NCI-H2171 (cell line): ENCODE data around the gene SIL1.
"Not testable (repeated sequence)": the region's sequence is repeated elsewhere in the genome, so short reads cannot be mapped to it uniquely, and the experiment has no call there.

Experiments
- DNase-seq: peaks from one replicate; lab custom pipeline; 2025; lab: John Stamatoyannopoulos, UW

SIL1 gene

GRCh38 chr5:139138809-139139208 lies 59.4 kb downstream of the SIL1 start:
- DNase-seq: peak; percentile 24

GRCh38 chr5:139138109-139138508 lies 60.1 kb downstream of the SIL1 start:
- DNase-seq: no peak

GRCh38 chr5:139137697-139138096 lies 60.5 kb downstream of the SIL1 start:
- no peak for DNase-seq

GRCh38 chr5:139134906-139135305 lies 63.3 kb downstream of the SIL1 start:
- no peak for DNase-seq

- DNase-seq: peak; percentile 63
These were observed 64.9 kb downstream of the SIL1 start for GRCh38 chr5:139133282-139133681.

- DNase-seq: no peak
These were observed 65.7 kb downstream of the SIL1 start for GRCh38 chr5:139132515-139132914.

GRCh38 chr5:139131921-139132432 lies 66.2 kb downstream of the SIL1 start:
- no peak for DNase-seq

GRCh38 chr5:139131465-139131864 lies 66.7 kb downstream of the SIL1 start:
- no peak for DNase-seq

GRCh38 chr5:139131062-139131461 lies 67.1 kb downstream of the SIL1 start:
- no peak for DNase-seq

GRCh38 chr5:139130214-139130613 lies 68.0 kb downstream of the SIL1 start:
- no peak for DNase-seq

GRCh38 chr5:139126711-139127111 lies 71.5 kb downstream of the SIL1 start:
- no peak for DNase-seq

- DNase-seq: no peak
These were observed 72.2 kb downstream of the SIL1 start for GRCh38 chr5:139125991-139126390.

- DNase-seq: no peak
These were observed 73.2 kb downstream of the SIL1 start for GRCh38 chr5:139124774-139125520.

- DNase-seq: no peak
These were observed 77.0 kb downstream of the SIL1 start for GRCh38 chr5:139121120-139121519.

GRCh38 chr5:139120521-139120920 lies 77.6 kb downstream of the SIL1 start:
- no peak for DNase-seq

- DNase-seq: no peak
These were observed 79.4 kb downstream of the SIL1 start for GRCh38 chr5:139118804-139119203.

GRCh38 chr5:139117342-139117884 lies 80.8 kb downstream of the SIL1 start:
- no peak for DNase-seq

- DNase-seq: no peak
These were observed 82.0 kb downstream of the SIL1 start for GRCh38 chr5:139116100-139116655.

- DNase-seq: no peak
These were observed 84.3 kb downstream of the SIL1 start for GRCh38 chr5:139113892-139114291.

GRCh38 chr5:139112362-139112761 lies 85.8 kb downstream of the SIL1 start:
- not testable (repeated sequence) for DNase-seq

- no peak for DNase-seq
These were observed 87.5 kb downstream of the SIL1 start for GRCh38 chr5:139110526-139111168.

- no peak for DNase-seq
These were observed 89.9 kb downstream of the SIL1 start for GRCh38 chr5:139108063-139108824.
